ENCODE data around the gene CEP192. TPM values are rescaled to one million over a fixed set of nuclear protein-coding genes. Genes with fewer than 3 reads are reported as not detected.

CEP192 gene
- total and polyA plus RNA-seq, 2 of the 4 experiments (the other 2 are of a cell fraction), result 17.2 to 29.0 TPM

DNA sequence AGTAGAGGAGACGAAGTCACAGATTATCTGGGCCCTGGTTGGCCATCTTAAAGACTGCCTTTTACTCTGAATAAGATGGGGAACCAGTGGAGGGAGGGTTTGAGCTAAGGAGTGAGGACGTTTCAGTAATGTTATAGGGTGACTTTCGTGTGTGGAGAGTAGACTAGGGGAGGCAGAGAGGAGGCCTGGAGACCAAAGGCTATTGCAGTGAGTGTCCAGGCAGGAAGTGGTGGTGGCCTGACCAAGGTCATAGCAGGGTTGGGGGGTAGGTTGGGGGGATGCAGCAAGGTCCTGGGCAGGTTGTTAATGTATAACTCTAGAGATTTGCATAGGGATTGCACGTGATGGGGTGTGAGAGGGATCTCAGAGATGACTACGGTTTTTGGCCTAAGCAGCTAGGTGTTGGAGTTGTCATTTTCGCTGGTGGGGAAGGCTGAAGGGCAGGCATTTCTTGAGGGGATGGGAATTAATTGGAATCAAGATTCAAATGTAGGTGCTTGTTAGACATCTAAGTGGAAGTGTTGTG lies 4.9 kb downstream of the CEP192 start:
- H3K23ac ChIP-seq (ENCODE audit: low read depth, low read length), result no peak overlapping the region
- intact Hi-C loops (cut with micrococcal nuclease) (no loop called here), dilution Hi-C loops (cut with HindIII; ENCODE audit: low sequenced_read_pairs, unreplicated experiment) (no loop called here), in situ Hi-C loops (cut with MboI; ENCODE audit: low sequenced_read_pairs) (loop anchor here (25.0 kb wide), 1 partner anchor 741 kb away; the partner anchor contains the start of genes FAM210A and RNMT)
- no peak overlapping the region for H2AK9ac ChIP-seq (replicated peaks; ENCODE audit: low read depth, low read length, poor library complexity)
- DNase-seq (no peak), ATAC-seq (ENCODE audit: low read depth) (no peak)
- no TSS peak for BruUV-seq (replicated peaks)
- H3K27me3 ChIP-seq (ENCODE audit: control insufficient read depth, insufficient read depth, low read length), result no peaks in the 10 kb centered on the region
- H3K9me3 ChIP-seq (ENCODE audit: control insufficient read depth, insufficient read depth, low read length), result no peaks in the 10 kb centered on the region
- H4K20me1 ChIP-seq (ENCODE audit: insufficient read depth, low read length), result peaks cover 31% of the 10 kb centered on the region; the same call in 1 of the 2 replicates
- no peak overlapping the region for H3K18ac ChIP-seq (ENCODE audit: low read depth, low read length)
- POLR2A ChIA-PET (ENCODE audit: unreplicated experiment), result no interaction called here
- no peak overlapping the region for H4K5ac ChIP-seq (ENCODE audit: low read depth, low read length)
- H3K9me1 ChIP-seq (ENCODE audit: insufficient read depth, low read length), result peaks cover 23% of the 10 kb centered on the region
- WGBS, 2 experiments (ENCODE audit: extremely low coverage in 2 of 2, insufficient read length in 1 of 2), result 88% methylated on average over 6 of the region's 6 CpGs; no CpG with 5 or more reads in 1 of the 2 experiments
- H2BK20ac ChIP-seq (ENCODE audit: low read depth, low read length), result no peak overlapping the region
- no peak overlapping the region for H4K91ac ChIP-seq (ENCODE audit: insufficient read depth, low read depth, low read length)
- H3K36me3 ChIP-seq (ENCODE audit: control insufficient read depth, insufficient read depth, low read length), result no peaks in the 10 kb centered on the region; the same call in 1 of the 2 replicates
- H3K14ac ChIP-seq (replicated peaks; ENCODE audit: low read depth, low read length), result no peak overlapping the region
- CTCF ChIA-PET, result interaction anchor here (0.5 kb wide), 1 partner anchor 489 kb away, joined by 4 read pairs; no protein-coding TSS in a partner anchor
- no peak overlapping the region for H3K4me3 ChIP-seq (ENCODE audit: insufficient read depth, low read depth, low read length)
- no peak overlapping the region for H2BK5ac ChIP-seq (ENCODE audit: low read depth, low read length, poor library complexity, severe bottlenecking)
- peaks cover 5% of the 10 kb centered on the region for H3K4me1 ChIP-seq (ENCODE audit: control insufficient read depth, insufficient read depth, low read length)
- no peak for TF ChIP-seq RFX5 (IDR thresholded peaks at IDR 0.05; ENCODE audit: low read depth, low read length)
- no peak for TF ChIP-seq RCOR1 (IDR thresholded peaks at IDR 0.05; ENCODE audit: insufficient replicate concordance, low read length)
- no peak for TF ChIP-seq SMC3 (IDR thresholded peaks at IDR 0.05; ENCODE audit: low read depth, low read length)
- TF ChIP-seq BHLHE40 (IDR thresholded peaks at IDR 0.05; ENCODE audit: low read depth, low read length), result no peak
- no peak for TF ChIP-seq CHD1 (IDR thresholded peaks at IDR 0.05; ENCODE audit: low read depth, low read length)
- TF ChIP-seq NFE2L2 (IDR thresholded peaks at IDR 0.05; ENCODE audit: low read depth, low read length), result no peak
- no peak for TF ChIP-seq FOS (IDR thresholded peaks at IDR 0.05; ENCODE audit: low read depth, low read length)
- no peak for TF ChIP-seq MXI1 (IDR thresholded peaks at IDR 0.05; ENCODE audit: borderline replicate concordance, low read depth, low read length)
- no peak for TF ChIP-seq MAZ (IDR thresholded peaks at IDR 0.05; ENCODE audit: borderline replicate concordance, low read depth, low read length)
- no peak for TF ChIP-seq USF2 (IDR thresholded peaks at IDR 0.05; ENCODE audit: low read depth, low read length)
- no peak for TF ChIP-seq MAFK (IDR thresholded peaks at IDR 0.05; ENCODE audit: low read depth, low read length)
- peaks cover 43 to 53% of the 10 kb centered on the region in 2 experiments for H3K79me1 ChIP-seq (ENCODE audit: low read depth in 1 of 2, low read length in 2 of 2)
- H2BK15ac ChIP-seq (ENCODE audit: low read depth, low read length), result no peak overlapping the region
- H2AFZ ChIP-seq (replicated peaks; ENCODE audit: low read length, poor library complexity), result no peak overlapping the region
- no peak overlapping the region for H4K8ac ChIP-seq (ENCODE audit: low read depth in 2 of 2, low read length in 2 of 2)
- H3K4ac ChIP-seq (ENCODE audit: low read depth, low read length), result no peak overlapping the region
- no peak overlapping the region for H3K56ac ChIP-seq (ENCODE audit: extremely low read depth, insufficient read depth, low read length)
- H3K4me2 ChIP-seq (ENCODE audit: low read depth, low read length), result no peak overlapping the region
- no peak overlapping the region for H2AK5ac ChIP-seq (ENCODE audit: low read depth, low read length)
- no peak overlapping the region for H2BK120ac ChIP-seq (ENCODE audit: low read depth, low read length)
- no peak overlapping the region for H3K9ac ChIP-seq (ENCODE audit: low read depth, low read length)
- no peak overlapping the region for H3K27ac ChIP-seq (ENCODE audit: insufficient read depth, low read length)

All from IMR-90 (cell line).